Activated T-helper 1 cell treated with anti-CD3 and anti-CD28 coated beads, Interleukin-2, amount 50 U/mL, for 16 hours (primary cell): Measurements from ENCODE around the gene EFNA2.
"Not testable (repeated sequence)": the region's sequence is repeated elsewhere in the genome, so short reads cannot be mapped to it uniquely, and the experiment has no call there.

Experiments used
- DNase-seq, 2 donors: peaks; one replicate each; pipeline ENCODE4 v3.0.0-alpha.2; 2020; ENCODE audit warnings: low read depth in 1 of 2, low spot score in 1 of 2

The EFNA2 gene

DNA sequence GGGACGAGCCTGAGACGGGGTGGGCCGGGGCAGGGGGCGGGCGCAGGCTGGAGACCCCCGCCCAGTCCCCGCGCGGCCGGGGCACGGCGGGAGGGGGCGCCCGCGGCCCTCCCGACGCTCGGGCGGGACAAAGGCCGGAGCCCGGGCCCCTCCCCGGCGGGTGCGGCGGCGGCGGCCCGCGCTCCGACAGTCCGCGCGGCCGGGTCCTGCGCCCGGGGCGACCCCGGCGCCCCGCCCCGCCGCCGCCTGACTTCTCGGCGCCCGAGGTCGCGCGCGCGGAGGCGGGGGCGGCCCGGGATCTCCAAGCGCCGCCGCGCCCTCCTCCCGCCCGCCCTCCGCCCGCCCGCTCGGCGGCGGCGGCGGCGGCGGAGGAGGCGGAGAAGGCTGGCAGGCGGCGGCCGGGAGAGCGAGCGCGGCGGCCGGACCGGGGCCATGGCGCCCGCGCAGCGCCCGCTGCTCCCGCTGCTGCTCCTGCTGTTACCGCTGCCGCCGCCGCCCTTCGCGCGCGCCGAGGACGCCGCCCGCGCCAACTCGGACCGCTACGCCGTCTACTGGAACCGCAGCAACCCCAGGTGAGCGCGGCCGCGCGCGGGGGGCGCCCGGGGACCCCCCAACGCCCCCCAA, at the start of gene EFNA2:
EFNA2 (plus strand) TSS at position 137 of the 624 bp plus-strand sequence; CDS start at position 433, 296 bp downstream.
- no peak for DNase-seq

DNA sequence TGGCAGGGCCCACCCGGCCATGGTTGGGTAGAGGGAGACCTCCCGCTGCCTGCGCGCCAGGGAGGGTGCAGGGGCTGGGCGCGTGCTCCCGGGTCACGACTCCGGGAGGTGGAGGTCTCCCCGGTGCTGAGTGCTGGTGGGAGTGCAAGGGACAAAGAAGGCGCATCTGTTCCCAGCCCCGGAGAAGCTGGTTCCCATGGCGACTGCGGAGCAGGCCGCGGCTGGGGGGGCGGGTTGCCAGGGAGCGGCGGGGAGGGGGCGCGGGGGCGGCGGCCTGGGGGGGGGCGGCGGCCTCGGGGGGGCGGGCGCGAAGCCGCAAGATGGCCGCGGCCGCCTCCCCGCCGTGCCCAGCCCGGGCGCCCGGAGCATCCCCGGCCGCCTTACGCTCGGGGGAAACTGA, 49.1 kb upstream of the EFNA2 start:
- DNase-seq: no peak

DNA sequence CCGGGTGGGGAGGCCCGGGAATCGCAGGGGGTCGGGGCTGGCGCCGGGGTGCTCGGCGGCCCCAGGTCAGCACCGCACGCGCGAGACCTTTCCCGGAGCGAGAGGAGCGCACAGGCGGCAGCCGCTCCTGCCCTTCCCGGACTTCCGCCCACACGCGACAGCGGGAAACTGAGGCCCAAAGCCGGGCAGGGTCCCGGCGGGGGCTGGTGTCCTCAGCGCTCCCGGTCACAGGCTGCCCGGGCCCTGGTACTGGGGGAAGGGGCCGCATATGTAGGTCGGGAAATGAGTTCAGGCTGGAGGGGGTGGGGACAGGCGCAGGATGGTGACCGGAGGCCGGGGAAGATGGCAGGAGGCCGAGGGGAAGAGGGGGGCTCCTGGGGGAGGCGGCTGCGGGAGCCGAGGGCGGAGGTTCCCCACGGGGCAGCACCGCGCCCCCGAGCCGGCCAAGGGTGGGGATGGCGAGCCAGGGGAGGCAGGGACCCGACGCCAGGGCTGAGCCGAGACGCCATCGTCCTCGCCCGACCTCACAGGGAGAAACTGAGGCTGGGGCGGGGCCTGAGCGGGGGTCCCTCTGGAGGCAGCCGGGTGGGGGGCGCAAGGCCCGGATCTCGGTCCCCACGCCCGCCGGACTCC, 48.5 kb upstream of the EFNA2 start:
- DNase-seq: no peak

DNA sequence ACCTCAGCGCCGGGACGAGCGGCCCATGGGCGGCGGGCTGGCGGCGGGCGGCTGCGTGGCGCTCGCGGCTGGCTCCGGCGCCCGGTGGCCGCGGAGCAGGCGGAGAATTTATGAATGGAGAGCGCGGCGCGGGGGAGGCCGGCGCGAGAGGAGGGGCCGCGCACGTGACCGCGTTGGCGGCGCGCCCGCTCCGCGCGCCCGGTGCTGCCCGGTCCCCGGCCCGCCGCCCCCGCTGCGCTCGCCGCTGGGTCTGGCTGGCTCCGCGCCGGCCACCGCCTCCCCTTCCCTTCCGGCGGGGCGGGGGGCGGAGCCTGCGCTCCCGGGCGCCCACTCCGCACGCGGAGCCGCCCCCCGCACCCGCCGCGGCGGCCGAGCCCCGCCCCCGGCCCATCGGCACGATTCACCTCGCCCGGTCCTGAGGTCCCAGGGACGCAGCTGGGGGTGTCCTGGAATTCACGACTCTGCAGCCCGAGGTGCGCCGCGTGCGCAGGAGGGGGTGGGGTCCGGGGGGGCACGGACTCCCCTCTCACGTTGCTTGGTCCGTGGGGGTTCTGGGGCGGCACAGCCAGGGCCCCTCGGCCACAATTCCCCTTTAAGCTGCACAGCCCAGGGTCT, 47.8 kb upstream of the EFNA2 start, which contains the start of gene CBARP:
CBARP (minus strand) TSS at position 252 of the 615 bp plus-strand sequence. CDS start 1,905 bp downstream, outside the sequence.
- DNase-seq: peak in 1 of 2 donors; percentile 43

DNA sequence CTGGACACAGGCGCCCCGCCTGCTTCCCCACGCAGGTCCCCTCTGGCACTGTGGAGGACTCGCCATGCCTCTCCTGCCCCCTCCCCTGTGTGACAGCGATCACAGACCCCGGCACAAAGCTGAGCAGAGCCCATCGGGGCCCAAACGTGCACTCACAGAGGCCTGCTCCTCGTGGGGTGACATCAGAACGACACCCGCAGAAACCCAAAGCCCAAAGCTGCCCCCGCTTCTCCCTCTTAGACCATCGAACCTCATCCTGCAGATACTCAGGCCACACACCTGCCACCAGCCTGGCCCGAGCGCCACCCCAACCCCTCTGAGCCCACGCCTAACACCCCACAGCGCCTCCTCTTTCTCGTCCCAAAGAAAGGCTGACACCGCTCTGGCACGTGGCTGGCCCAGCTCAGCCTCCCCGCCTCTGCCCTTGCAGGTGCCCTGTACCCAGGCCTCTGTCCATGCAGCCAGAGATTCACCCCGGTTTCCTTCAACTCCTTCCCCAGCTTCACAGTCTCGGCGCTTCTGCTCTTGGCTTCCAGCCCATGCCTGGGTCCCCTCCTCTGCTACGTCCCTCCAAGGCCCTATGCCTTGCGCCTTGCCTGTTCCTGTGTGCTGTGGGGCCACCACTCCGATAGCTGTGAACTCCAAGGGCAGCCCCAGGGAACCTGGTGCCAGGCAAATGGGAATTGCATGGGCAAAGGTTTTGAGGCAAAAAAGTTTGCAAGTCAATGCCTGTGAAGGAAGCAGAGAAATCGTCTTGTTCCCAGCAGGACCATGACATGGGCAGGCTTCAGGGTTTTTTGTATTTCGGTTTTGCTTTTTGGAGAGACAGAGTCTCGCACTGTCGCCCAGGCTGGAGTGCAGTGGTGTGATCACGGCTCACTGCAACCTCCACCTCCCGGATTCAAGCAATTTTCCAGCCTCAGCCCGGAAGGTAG, 47.0 kb upstream of the EFNA2 start:
- DNase-seq: no peak

DNA sequence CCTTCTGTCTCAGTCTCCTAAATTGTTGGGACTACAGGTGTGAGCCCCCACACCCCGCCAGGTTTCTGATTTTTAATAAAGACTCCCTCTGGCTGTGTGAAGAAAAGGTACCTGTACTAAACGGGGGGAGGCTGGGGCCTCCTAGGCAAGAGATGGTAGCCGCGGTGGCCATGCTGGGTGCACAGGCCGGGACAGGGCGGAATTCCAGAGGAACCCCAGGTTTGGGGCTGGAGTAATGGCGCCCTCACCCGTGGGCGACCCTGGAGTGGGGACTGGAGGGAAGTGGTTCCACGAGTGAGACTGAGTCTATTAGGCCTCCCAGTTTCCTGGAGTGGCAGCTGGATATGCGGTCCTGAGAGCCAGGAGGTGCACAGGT, 46.3 kb upstream of the EFNA2 start:
- DNase-seq: no peak

DNA sequence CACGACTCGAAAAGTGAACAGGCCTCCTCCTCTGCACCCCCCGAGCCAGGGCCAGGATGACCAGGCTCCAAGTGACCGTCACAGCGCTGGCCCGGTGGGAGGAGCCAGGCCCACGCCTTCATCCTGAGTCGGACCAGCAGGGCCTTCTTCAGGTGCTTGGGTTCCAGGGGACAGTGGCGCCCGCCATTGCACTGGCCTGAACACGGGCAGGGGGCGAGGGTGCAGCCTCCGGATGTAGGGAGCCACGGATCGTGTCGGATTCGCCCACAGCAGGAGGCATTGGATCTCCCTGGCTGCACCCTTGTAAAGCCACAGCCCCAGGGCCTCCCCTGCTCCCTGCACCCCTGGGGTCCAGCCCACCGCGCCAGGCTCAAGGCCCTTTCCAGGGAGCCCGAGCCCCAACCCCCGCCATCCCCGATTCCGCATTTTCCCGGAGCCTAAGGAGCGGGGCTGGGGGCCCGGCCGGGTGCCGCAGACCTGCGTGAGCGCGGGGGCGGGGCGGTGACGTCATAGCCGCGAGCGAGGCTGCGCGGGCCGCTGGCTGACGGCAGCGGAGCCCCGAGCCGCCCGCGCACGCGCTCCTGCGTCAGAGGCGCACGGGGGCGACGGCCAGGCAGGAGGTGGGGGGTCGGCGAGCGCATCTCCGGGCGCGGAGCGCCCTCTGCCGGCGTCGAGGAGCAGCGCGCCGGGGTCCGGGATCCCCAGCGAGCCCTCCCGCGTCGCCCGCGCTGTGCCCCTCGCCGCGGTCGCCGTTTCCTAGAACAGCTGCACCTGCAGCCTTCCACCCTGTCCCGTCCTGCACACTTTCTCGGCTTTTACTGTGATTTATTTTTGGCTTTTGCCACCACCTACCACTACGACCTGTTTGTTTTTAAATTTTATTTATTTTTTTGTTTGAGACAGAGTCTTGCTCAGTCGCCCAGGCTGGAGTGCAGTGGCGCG, 45.6 kb upstream of the EFNA2 start:
- peak; percentile 70 to 98 for DNase-seq

DNA sequence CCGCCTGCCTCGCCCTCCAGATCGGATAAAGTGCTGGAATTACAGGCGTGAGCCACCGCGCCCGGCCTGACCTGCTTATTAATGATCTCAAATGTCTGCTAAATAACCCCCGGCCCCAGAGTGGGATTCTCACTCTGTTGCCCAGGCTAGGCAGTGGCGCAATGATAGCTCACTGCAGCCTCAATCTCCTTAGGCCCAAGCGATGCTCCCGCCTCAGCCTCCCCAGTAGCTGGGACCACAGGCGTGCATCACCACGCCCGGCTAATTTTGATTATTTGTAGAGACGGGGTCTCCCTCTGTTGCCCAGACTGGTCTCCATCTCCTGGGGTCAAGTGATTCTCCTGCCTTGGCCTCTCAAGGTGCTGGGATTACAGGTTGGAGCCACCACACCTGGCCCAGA, 44.7 kb upstream of the EFNA2 start:
- no peak for DNase-seq

DNA sequence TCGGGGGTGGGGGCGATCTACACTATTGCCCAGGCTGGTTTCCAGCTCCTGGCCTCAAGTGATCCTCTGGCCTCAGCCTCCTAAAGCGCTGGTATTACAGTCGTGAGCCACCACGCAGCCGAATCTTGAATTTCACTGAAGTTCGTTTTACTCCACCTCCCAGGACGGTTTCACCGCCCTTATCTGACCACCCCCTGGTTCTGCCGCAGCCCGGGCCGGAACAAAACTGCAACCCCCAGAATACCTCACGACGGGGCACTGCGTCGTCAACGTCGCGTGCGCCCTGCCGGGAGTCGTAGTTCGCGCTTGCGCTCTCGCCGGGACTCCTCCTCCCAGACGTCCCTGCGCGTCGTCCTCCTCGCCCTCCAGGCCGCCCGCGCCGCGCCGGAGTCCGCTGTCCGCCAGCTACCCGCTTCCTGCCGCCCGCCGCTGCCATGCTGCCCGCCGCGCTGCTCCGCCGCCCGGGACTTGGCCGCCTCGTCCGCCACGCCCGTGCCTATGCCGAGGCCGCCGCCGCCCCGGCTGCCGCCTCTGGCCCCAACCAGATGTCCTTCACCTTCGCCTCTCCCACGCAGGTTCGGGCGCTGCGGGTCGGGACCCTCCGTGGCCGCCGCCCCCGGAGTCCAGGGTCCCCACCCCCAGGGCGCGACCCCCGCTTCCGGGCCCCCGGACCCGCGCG, 44.1 kb upstream of the EFNA2 start, which contains the start of gene ATP5F1D:
ATP5F1D (plus strand) TSS at position 335 of the 679 bp plus-strand sequence; CDS start at position 435, 100 bp downstream.
- peak; percentile 79 to 92 for DNase-seq

DNA sequence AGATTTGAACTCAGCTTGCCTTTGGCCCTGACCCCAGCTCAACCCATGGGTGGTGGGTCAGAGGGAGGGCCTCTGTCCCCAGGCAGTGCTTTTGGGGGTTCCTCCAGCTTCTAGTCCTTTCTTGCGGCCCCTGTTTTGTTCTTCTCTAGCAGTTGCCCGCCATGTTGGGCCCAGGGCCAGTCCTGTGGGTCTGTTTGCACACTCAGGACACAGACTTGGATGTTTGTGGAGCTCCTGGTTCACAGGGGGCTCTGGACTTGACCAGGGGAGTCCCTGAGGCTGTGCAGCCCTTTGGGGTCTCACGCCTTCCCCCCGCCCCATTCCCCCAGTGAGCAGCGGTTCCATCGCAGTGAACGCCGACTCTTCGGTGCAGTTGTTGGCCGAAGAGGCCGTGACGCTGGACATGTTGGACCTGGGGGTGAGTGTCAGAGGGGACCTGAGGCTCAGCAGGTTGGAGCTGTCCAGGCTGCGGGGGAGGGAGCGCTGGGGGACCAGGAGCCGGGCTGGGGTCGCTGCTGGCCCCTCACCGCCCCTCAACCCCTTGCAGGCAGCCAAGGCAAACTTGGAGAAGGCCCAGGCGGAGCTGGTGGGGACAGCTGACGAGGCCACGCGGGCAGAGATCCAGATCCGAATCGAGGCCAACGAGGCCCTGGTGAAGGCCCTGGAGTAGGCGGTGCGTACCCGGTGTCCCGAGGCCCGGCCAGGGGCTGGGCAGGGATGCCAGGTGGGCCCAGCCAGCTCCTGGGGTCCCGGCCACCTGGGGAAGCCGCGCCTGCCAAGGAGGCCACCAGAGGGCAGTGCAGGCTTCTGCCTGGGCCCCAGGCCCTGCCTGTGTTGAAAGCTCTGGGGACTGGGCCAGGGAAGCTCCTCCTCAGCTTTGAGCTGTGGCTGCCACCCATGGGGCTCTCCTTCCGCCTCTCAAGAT, 41.6 kb upstream of the EFNA2 start:
- peak; percentile 76 to 79 for DNase-seq

DNA sequence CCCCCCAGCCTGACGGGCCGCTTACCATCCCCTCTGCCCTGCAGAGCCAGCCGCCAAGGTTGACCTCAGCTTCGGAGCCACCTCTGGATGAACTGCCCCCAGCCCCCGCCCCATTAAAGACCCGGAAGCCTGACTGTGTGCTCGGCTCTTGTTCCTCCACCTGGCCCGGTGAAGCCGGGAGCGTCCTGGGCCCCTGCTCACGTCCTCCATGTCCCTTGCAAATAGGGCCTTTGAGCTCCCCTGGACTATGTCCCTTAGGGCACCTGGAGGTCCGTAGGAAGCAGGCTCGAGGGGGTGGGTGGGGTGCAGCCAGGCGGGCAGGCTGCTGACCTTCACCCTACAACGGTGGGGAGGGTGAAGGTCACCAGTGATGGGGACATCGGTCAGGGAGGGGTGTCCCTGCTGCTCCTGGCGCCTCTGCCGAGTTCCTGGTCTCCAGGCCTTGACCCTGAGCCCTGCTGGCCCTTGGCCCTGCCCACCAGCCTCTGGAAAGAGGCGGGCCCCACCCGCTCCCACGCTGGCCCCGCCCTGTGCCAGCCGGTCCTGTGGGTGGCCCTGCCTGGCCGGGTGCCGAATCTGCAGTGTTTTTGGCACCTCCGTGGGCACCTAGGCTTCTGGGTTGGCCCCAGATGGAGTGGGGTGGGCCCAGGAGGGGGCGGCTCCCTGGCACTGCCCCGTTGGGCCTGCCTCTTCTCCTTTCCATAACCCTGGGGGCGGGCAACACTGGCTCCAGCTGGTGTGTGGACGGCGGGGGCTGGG, 40.8 kb upstream of the EFNA2 start:
- no peak for DNase-seq

DNA sequence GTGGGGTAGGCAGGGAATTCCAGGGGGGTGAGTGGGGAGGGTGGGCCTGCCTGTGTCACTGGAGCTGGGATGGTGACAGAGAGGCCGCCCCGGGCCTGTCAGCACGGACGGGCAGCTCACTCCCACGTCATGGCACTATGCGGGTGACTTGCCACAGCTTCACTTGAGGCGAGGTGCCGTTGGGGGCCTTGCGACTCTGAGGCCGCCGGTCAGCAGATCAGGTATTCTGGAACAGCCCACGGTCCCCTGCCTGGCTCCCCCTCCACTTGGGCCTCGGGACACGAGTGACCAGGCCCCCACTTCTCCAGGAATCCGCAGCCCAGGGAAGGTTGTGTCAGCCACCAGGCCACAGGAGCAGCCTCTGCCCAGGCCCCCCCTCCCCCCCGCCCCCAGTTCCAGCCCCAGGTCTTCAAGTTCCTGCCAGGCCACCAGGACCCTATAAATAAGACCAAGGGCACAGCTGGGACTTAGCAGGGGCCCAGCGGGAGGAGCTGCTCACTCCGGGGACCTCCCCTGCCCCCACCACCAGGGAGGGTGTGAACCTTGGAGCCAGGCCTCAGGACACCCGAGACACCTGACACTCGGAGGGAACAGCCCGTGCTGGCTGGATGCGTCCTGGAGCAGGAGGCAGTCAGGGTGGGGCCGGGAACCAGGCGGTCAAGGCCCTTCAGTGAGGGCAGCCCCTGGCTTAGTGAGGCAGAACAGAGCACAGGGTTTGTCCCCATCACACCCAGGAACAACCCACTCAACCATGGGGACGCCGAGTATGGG, 40.0 kb upstream of the EFNA2 start:
- DNase-seq: no peak

DNA sequence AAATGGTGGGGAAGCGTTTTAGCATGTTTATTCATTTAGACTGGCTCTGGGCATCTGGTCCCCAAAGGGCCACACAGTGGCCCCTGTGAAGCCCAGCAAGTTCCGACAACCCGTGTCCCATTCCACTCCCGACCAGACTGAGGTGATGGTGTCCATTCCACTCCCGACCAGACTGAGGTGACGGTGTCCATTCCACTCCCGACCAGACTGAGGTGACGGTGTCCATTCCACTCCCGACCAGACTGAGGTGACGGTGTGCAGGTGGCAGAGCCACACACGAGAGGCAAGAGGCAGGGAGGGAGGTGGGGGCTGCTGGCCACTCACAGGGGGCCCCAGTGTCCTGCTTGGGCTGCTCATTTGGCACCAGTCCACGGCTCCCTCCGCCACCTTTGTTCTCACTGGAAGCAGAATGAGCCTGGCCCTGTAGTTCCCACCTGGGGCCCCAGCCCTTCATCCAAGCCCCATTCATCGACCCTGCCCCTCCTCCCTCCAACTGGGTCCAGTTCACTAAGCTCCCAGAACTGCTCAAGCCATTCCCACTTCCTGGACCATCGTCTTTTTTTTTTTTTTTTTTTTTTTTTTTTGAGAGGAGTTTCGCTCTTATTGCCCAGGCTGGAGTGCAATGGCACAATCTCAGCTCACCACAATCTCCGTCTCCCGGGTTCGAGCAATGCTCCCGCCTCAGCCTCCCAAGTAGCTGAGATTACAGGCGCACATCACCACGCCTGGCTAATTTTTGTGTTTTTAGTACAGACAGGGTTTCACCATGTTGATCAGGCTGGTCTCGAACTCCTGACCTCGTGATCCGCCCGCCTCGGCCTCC, 39.2 kb upstream of the EFNA2 start:
- not testable (repeated sequence) for DNase-seq

DNA sequence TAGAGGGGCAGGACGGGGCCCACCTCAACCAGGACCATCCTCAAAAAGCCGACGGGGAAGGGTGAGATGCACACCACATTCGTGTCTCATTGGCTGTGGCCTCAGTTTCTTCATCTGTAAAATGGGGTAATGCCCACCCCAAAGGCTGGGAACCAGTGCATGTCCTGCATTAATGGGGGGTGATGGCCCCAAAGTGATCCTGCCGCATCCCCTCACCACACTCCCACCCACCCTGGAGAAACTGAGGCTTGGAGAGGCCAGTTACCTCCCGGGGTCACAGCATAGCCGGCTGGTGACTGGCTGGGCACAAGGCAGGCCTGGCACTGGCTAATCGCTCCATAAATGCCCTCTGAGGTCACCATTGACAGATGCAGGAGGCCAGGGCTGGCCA, 37.9 kb upstream of the EFNA2 start:
- no peak for DNase-seq

DNA sequence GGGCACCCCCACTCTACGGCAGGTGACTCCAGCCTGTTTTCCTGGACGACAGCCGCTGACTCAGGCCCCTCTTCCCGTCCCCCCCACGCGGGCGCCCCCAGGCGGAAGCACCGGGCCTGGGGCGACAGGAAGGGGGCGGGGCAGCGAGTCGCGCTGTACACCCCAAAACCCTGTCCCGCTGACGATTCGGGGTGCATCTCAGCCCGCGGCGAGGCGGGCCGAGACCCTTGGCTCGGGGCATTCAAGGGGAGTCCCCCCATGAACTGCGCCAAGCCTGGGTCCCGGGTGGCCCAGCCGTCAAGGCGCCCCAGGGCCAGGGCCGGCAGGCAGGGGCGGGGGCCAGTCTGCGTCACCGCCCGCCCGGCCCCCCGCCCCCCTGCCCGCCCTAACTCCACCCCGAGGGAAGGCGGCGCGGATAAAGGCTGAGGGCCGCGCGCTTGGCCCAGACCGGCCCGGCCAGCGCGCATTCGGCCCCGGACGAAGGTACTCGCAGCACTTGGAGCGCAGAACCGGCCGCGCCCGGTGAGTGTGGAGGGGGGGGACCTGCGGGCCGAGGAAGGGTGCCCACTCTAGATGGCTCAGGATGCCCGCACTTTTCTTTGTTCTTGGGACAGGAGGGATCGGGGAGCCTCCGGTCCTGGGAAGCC, 37.4 kb upstream of the EFNA2 start, which contains the start of gene MIDN:
MIDN (plus strand) TSS at position 445 of the 647 bp plus-strand sequence. CDS start 1,714 bp downstream, outside the sequence.
- DNase-seq: no peak
